Brain pericyte (primary cell): ENCODE results near the gene NKD1.

ENCODE experiments used
- DNase-seq: peaks from one replicate; pipeline ENCODE4 v3.0.0-alpha.2; 2012; ENCODE audit warnings: low read depth, low spot score

Gene NKD1

DNA sequence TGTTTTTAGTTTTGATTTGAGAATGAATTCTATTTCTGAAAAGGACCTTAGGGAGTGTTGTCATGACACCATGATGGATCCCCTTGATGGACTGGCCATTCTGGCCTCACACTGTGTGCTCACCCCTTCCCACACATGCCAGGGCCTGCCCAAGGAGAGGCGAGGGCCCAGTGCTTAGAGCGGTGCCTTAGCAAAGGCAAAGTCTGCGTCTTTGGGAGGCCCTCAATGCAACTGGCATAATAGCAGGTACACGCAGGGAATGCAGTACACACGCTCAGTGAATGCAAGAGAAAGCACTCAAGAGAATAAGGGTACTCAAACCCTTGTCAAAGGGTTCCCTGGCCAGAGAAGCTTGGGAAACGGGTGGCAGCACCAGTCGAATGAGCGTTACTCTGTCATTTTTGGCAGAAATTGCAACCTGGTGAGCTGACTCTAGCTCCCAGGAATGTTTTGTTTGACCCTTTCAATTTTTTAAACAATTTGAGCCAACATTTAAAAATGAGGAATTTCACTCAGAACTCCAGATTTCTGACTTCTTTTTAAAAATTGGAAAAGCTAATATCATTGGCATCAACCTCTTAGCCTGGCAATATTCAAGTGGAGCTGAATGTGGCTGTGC lies 32.1 kb downstream of the NKD1 start:
- DNase-seq: no peak

DNA sequence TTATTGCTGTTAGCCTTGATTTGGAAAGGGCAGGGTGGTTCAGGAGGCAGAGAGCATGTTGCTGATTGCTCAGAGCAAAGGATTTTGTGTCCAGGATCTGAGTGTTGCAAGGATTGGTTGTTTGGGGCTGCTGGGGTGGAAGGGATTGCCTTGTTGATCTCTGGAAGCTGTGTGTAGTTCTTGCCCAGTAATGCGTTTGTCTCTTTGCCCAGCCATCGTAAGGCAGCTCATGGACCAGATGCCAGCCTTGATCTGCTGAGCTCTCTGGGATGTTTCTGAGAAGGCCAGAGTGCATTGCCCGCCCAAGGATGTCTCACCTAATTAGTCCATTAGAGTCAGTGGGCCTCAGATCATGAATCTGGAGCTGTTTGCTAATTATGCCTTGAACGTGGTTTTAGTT lies 33.6 kb downstream of the NKD1 start:
- no peak for DNase-seq

DNA sequence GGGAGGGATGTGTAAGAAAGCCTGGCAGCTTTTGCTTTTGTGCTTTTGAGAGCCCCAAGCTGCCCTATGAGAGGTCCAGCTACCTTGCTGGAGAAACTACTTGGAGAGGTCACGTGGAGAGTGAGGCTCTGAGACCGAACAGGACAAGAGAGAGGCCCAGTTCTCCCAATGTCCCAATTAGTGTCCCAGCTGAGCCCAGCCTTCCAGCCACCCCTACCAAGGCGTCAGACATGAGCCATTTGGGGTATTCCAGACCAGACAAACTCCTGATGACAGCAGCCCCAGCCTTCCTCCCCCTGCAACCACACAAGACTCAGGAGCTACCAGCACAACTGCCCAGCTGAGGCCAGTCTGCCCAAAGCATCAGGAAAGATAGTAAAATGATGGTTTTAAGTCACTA lies 35.0 kb downstream of the NKD1 start:
- no peak for DNase-seq

DNA sequence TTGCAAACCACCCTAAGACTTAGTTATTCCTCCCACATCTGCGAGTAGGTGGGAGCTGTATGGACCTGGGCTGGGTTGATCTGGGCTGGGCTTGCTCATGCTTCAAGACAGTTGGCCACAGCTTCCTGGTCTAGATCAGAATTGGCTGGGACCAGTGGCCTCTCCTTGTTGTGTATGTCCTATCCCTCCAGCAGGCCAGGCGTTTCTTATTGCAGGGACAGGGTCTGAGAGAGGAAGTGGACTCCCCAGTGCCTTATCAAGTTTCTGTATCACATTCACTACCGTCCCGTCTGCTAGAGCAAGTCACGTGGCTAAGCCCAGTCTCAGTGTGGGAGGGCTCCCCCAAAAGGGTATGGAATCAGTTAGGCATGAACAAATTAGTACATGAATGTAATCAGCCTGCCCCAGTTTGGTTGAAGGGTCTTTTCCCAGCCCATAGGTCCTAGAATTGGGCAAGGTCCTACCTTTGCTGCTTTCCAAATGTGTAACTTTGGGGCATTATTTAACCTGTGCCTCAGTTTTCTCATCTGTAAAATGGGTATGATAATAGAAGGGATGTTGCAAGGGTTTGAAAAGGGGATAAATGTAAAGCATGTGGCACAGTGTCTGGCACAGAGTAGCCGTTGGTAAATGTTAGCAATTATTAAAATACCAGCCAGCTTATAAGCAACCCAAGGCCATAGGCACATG lies 36.0 kb downstream of the NKD1 start:
- no peak for DNase-seq

DNA sequence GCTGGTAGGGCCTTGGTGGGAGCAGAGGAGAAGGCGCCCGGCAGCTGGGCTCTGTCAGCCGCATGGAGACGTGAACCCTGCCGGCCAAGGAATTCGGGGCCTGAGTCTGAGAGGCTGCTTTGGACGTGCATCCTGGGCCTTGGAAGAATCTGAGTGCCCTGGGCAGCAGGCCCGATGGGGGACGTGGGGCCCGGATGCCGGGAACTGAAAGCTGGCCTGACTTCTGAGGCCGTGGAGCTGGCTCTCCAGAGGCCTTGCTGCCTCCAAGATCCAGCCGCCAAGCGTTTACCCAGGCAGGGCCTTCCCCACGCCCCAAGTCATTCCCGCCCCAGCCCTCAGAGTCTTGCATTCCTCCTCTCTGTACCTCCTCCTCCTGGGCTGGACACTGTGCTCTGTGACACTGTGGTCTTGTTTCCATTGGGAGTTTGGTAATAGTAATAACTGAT lies 37.2 kb downstream of the NKD1 start:
- no peak for DNase-seq

DNA sequence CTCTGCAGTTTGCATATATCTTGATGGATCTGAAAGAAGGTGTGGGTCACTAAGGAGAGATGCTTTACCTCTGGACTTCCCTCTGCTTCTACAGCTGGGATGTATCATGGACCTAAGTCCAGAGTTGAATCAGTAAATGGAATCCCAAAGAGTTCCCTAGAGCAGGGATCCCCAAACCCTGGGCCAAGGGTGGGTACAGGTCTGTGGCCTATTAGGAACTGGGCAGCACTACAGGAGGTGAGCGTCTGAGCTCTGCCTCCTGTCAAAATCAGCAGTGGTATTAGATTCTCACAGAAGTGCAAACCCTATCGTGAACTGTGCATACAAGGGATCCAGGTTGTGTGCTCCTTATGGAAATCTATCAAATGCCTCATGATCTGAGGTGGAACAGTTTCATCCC lies 39.3 kb downstream of the NKD1 start:
- DNase-seq: no peak

DNA sequence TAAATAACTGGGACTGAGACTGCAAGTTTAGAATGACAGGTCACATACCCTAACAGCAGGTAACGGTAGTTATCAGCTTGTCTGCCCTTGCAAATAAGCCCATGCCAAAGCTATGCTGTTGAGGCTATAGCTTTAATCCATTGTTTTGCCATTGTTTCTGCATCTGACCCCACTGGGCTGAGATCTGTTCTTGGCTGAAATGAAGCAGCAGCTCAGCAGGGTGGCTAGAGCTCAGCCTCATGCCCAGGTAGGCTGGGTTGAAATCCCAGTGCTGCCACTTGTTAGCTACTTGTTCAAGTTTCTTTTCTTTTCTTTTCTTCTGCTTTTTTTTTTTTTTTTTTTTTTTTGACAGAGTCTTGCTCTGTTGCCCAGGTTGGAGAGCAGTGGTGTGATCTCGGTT lies 40.1 kb downstream of the NKD1 start:
- DNase-seq: no peak

DNA sequence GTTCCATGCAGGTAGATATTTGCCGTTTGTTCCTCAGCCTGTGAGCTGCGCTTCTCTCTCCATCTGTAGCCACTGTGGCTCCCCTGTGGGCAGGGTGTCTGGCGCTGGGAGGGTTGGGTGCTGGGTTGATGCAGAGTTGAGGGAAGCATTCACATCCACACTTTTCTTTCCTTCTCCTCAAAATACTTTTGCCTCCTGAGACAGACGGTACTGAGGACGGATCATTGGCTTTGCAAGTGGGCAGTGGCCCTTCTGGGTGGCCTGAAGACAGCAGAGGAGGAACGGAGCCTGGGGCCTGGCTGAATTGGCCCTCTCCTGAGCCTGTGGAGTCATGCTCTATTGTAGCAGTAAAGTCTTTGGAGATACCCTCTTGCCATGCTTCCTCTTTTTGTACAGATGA lies 43.0 kb downstream of the NKD1 start:
- DNase-seq: no peak

DNA sequence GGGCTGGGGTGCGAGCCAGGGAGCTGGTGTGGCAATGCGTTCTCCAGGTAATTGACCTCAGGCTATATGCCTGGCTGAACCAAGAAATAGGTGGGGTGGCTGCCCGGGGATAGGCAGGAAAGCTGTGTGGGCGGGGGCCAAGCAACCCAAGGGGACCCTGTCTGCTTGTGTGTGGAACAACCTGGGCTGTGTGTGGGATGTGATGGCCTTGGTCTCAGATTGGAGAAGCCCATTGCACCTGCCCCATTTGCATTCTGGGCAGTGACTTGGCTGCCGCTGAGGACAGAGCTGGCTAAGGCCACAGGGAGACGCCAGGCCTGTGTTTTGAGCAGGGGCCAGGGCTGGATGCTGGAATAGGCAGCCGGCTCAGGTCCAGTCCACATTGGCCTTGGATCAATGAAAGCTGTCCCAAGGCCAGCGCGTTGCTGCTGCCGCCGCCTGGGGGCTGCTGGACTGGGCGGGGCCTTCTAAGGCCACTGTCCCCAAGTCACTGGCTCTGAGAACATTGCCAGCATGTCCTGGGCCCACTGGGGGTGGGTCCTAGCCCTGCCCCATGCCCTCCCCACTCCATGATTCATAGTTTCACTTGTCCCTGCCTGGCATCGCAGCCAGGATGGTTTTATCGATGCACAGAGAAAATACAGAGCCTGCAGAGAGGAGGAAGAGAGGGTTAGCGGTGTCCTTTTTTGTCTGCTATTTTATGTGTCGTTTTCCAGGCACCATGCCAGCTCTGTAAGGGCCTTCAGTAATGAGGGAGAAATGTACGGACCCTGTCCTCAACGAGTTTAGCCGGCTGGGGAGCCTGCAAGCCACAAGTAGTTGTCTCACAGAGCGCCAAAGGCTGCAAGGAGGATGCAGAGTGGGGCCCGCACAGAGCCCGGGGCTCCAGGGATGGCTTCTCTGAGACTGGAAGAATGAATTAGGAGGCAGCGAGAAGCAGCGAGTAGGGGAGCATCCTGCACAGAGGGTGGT lies 43.9 kb downstream of the NKD1 start:
- DNase-seq: no peak

DNA sequence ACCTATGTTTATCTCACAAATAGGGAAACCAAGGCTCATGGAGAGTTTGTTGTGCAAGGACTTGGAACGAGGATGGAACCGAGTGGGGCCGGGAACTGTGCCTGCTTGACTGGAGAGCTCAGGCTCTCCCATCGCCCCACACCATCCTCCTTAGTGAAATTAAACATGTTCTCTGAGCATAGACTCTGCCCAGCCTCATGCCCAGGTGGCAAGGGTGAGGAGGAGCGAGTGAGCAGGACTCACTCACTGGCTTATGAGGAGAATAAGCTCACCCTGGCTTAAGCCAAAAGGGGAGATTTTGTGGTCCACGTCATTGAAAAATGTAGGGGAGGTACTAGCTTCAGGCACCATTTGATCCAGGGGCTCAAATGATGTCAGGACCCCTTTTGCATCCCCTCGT lies 44.8 kb downstream of the NKD1 start:
- no peak for DNase-seq

DNA sequence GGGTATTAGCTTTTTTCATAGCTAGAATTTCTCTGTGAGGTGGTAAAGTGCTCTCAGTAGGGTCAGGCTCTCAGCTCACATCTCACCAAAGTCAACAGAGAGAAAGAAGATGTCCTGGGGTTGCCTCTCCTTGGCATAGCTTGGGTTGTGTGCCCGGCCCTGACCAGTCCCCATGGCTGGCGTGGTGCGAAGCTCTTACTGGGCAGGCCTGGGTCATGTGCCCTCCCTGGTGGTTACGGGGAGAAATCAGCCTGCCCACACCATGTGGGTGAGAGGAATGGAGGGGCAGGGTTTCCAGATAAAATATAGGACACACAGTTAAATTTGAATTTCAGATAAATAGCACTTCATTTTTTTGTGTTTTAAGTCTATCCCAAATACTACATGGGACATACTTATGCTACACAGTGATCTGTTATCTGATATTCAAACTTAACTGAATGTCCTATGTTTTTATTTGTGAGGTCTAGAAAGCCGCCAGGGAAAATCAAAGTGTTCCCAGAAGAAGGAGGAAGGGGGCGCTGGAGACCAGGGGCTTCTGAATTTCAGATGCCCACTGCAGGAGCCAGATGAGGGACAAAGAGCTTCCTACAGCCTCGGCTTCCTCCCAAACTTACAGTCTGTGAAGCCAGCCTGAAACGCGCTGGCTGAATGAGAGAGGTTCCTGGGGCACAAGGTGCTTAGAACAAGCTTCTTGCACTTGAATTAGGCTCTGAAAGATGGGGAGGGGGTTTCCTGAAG lies 45.4 kb downstream of the NKD1 start:
- no peak for DNase-seq

DNA sequence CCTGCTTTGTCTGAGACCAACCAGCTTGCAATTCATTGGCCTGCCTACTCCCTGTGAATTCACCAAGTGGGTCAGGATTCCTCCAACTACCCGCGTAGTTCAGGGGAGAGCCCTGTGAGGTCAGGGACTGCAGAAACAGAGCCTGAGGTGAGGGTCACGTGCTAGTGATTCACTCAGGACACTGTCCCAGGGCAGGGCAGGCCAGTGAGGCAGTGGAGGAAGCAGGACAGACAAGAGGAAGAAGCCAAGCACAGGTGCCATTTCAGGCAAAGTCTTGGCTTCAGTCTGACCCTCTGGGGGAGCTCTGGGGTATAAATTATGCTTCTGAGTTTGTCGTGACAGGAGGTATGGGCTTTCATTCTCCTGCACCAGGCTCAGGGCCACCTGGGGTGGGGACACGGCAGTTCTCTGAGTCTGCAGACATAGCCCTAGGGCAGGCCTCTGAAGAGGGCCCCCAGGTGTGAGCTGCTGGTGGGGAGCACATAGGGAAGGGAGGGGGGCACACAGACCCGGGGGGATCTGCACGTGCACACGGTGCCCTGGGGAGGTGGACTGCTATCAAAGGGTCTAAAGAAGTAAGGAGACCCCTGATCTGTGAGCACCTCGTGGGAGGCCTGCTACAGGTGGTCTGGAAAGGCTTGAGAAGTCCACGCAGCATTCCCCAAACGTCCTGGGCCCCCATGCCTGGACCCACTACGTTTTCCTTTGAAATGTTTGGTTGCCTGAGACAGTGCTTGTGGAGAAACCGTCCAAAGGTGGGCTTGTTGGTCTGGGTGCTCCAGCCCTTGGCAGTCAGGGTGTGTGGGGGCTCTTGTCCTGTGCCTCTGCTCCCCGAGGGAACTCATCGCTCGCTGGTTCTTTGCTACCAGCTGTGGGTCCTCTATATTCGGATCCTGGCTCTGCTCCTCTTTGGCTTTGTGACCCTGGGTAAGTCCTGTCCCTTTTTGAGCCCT lies 46.4 kb downstream of the NKD1 start:
- DNase-seq: no peak

DNA sequence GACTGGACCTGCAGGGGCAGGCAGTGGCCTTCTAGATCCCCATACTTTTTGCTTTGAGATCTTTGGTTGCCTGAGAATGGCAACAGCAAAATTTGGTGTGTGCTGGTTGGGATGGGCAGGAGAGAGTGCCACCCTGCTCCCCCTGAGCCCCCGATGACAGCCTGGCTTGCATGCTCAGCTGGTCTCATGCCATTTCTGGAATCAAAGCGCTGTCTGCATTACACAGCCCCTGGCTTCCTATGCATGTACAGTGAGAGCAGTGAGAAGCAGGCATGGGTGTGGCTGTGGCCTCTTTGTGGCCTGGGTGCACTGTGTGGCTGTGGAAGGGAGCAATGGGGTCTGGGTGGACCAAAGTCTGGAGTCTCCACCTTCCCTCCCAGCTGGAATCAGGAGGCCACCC lies 47.7 kb downstream of the NKD1 start:
- DNase-seq: no peak

DNA sequence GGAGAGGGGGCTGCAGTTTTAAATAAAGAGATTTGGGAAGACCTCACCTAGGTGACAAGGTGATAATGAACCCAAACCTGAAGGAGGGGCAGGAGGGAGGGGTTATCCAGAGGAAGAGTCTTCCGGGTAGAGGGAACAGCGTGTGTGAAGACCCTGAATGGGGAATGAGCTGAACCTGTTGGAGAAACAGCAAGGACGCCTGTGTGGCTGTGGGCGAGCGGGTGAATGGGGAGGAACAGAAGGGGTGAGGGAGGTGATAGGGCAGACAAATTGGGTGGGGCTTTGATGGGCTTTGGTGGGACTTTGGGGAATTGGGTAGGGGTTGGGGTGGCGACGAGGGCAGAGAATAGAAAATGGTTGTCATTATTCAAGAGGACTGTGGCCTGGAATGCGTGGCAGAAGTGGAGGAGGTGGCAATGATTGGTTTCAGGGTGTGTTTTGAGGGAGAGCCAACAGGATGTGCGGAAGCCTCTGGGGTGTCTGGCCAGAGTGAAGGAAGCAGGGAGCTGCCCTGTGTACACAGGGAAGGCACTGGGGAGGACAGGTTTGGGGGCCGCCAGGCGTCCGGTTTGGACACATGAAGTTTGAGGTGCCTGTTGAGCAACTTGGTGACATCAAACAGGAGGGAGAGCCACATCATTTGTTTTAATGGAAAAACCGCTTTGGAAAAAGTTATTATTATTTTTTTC lies 48.7 kb downstream of the NKD1 start:
- no peak for DNase-seq

DNA sequence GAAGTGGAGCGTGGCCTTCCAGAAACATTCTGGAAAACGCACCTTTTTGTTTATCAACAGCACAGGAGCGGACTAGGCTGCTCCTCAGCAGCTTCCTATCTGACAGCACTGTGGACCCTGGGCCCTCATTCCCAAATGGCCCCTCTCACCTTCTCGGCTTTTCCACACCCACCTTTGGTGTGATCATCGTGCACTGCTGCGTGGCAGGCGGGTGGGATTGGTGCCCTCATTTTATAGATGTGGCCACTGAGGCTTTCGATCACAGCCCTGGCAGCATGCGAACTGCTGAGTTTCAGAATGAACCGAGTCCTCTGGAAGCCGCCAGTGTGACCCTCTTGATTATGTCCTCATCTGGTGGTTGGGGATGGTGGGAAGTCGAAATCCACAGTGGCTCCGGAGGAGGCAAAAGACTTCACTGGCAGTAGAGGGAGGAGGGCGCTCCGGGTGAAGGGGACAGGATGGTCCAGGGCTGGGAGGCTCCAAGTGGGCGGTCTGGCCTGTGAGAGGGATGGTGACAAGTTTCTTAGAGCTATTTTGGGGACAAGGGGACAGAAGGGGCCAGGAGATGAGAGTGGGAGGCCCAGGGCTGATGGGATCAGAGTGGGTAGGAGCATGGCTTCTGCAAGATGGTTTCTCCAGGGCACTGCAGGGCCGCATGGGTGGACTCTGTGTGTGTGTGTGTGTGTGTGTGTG lies 49.5 kb downstream of the NKD1 start:
- DNase-seq: no peak

DNA sequence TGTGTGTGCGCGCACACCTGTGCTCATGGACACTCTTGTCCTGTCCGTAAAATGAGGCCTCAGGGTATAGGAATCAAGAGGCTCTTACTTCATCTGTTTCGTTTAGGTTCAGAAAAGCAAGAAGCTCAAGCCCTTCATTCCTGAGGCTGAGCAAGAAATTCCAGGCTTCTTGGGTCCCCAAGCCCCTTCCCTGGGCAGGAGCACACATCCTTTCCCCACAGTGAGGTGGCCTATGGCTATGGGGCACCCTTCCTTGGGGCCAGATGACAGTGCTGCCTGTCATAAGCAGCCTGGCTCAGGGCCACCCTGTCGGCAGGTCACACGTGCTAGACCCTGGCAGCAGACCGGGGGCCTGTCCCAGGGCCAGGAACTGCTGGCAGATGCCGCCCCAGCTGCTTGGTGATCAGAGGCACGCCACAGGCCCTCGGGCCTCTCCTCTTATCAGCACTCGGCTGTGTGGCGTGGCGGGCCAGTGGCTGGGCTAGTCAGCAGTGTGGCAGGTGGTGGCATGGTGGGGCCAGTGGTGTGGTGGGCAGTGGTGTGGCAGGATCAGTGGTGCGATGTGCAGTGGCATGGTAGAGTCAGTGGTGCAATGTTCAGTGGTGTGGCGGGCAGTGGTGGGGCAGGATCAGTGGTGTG lies 50.2 kb downstream of the NKD1 start:
- DNase-seq: no peak

DNA sequence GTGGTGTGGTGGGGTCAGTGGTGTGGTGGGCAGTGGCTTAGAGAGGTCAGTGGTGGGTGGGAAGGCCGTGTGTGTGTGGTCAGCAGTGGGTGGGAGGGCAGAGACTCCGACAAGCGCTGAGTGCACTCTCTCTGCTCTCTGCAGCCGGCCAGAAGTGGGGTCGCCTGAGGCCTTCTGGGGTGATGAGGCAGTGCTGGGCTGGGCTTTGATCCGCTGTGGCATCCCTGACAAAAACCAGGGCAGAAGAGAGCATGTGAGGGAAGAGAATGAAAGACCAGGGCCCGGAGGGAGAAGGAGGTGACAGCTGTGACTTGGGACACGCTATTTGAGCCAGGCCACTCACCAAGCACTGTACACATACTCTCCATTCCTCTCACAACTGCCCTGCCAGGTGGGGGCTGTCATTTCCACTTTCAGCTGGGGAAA lies 50.8 kb downstream of the NKD1 start:
- DNase-seq: no peak

DNA sequence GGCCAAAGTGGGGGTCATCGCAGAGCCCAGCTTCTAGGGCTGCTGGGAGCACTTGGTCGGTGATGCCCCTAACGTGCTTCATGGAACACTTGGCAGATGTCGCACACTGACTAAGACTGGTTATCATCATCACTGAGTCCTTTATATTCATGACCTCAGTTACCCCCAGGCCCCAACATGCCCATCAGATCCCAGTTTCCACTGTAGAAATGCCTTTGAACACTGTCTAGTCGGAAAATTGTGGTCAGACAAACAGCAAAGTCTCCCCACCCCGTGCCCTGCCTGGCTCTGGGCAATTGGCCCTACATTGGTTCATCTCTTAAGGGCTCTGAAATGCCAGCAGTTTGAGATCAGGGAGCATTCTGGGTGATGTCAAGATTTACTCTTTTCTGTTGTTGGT lies 51.3 kb downstream of the NKD1 start:
- DNase-seq: no peak
